ENCODE results near the gene GRB14. TPM values are rescaled to one million over a fixed set of nuclear protein-coding genes. Genes with fewer than 3 reads are reported as not detected.
"Not testable (repeated sequence)": the region's sequence is repeated elsewhere in the genome, so short reads cannot be mapped to it uniquely, and the experiment has no call there.

GRB14 gene
- total RNA-seq, 2 donors from 2014 or later = not detected

- Mint-ChIP-seq H3K27ac (no peak overlapping the region), H3K36me3 (no peaks in the 10 kb centered on the region), H3K9me3 (no peaks in the 10 kb centered on the region), H3K4me3 (no peak overlapping the region), H3K4me1 (ENCODE audit: low read depth in 2 of 2) (no peaks in the 10 kb centered on the region), H3K27me3 (no peaks in the 10 kb centered on the region)
- ATAC-seq (no peak), DNase-seq (ENCODE audit: low spot score) (no peak)
These were observed 21.0 kb upstream of the GRB14 start for GRCh38 chr2:164642268-164642667.

DNA sequence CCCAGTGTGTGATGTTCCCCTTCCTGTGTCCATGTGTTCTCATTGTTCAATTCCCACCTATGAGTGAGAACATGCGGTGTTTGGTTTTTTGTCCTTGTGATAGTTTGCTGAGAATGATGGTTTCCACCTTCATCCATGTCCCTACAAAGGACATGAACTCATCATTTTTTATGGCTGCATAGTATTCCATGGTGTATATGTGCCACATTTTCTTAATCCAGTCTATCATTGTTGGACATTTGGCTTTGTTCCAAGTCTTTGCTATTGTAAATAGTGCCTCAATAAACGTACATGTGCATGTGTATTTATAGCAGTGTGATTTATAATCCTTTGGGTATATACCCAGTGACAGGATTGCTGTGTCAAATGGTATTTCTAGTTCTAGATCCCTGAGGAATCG lies 7.0 kb upstream of the GRB14 start:
- not testable (repeated sequence) for H3K27ac Mint-ChIP-seq, H3K27me3 Mint-ChIP-seq, H3K36me3 Mint-ChIP-seq

DNA sequence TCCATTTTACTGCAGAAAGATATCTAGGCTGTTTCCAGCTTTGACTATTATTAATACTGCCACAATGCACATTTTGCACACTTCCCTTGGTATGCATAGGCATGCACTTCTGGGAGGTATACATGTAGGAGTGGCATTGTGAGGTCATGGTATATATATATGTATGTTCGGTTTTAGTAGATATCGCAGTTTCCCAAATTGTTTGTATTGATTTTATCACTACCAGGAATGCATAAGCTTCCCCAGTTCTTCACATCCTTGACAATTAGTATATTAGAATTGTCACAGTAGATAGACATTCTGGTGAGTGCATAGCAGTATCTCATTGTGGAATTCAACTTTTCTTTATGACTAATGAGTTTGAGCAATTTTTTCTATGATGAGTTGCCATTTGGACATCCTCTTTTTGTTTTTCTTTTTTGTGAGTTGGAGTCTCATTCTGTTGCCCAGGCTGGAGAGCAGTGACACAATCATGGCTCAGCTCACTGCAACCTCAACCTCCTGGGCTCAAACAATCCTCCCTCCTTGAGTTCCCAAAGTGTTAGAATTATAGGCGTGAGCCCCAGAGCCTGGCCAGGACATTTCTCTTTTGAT lies 4.2 kb upstream of the GRB14 start:
- DNase-seq (ENCODE audit: low spot score) = no peak
- Mint-ChIP-seq H3K4me3 (no peak overlapping the region), H3K27me3 (peaks cover 0 to 14% of the 10 kb centered on the region in 2 donors), H3K9me3 (no peaks in the 10 kb centered on the region), H3K36me3 (no peaks in the 10 kb centered on the region), H3K4me1 (ENCODE audit: low read depth in 2 of 2) (peaks cover 0 to 2% of the 10 kb centered on the region in 2 donors), H3K27ac (no peak overlapping the region)
- no peak for ATAC-seq

More for the DNA sequence above, 7.0 kb upstream of the GRB14 start:
- not testable (repeated sequence) for DNase-seq (ENCODE audit: low spot score); H3K4me3 Mint-ChIP-seq; H3K9me3 Mint-ChIP-seq; ATAC-seq; H3K4me1 Mint-ChIP-seq (ENCODE audit: low read depth in 2 of 2)

- H3K4me1 Mint-ChIP-seq (ENCODE audit: low read depth in 2 of 2) = peaks cover 0 to 2% of the 10 kb centered on the region in 2 donors
- no peak overlapping the region for H3K4me3 Mint-ChIP-seq
- H3K27ac Mint-ChIP-seq = no peak overlapping the region
- peaks cover 8 to 19% of the 10 kb centered on the region in 2 donors for H3K27me3 Mint-ChIP-seq
- ATAC-seq (no peak), DNase-seq (ENCODE audit: low spot score) (no peak)
- H3K9me3 Mint-ChIP-seq = no peaks in the 10 kb centered on the region
- no peaks in the 10 kb centered on the region for H3K36me3 Mint-ChIP-seq
These were observed 3.0 kb upstream of the GRB14 start for GRCh38 chr2:164624316-164624715.

GRCh38 chr2:164622338-164623106 lies 1.2 kb upstream of the GRB14 start:
- no peaks in the 10 kb centered on the region for H3K36me3 Mint-ChIP-seq
- no peak for ATAC-seq
- peaks cover 8 to 23% of the 10 kb centered on the region in 2 donors for H3K27me3 Mint-ChIP-seq
- H3K27ac Mint-ChIP-seq = no peak overlapping the region
- no peak for DNase-seq (ENCODE audit: low spot score)
- H3K4me3 Mint-ChIP-seq = no peak overlapping the region
- peaks cover 0 to 2% of the 10 kb centered on the region in 2 donors for H3K4me1 Mint-ChIP-seq (ENCODE audit: low read depth in 2 of 2)
- no peaks in the 10 kb centered on the region for H3K9me3 Mint-ChIP-seq

GRCh38 chr2:164621764-164622105 lies 453 bp upstream of the GRB14 start:
- no peaks in the 10 kb centered on the region for H3K36me3 Mint-ChIP-seq
- no peaks in the 10 kb centered on the region for H3K9me3 Mint-ChIP-seq
- H3K4me3 Mint-ChIP-seq = no peak overlapping the region
- ATAC-seq (peak in 1 of 2 donors; percentile 53), DNase-seq (ENCODE audit: low spot score) (no peak)
- H3K27ac Mint-ChIP-seq = no peak overlapping the region
- H3K4me1 Mint-ChIP-seq (ENCODE audit: low read depth in 2 of 2) = peaks cover 0 to 2% of the 10 kb centered on the region in 2 donors
- H3K27me3 Mint-ChIP-seq = peaks cover 8 to 23% of the 10 kb centered on the region in 2 donors

GRCh38 chr2:164620457-164620856 lies 825 bp downstream of the GRB14 start:
- no peak for DNase-seq (ENCODE audit: low spot score)
- H3K27ac Mint-ChIP-seq = no peak overlapping the region
- H3K4me3 Mint-ChIP-seq = no peak overlapping the region
- H3K9me3 Mint-ChIP-seq = no peaks in the 10 kb centered on the region
- no peaks in the 10 kb centered on the region for H3K36me3 Mint-ChIP-seq
- peaks cover 8 to 23% of the 10 kb centered on the region in 2 donors for H3K27me3 Mint-ChIP-seq
- H3K4me1 Mint-ChIP-seq (ENCODE audit: low read depth in 2 of 2) = peaks cover 0 to 2% of the 10 kb centered on the region in 2 donors
- ATAC-seq = no peak

- no peak overlapping the region for H3K27ac Mint-ChIP-seq
- no peak overlapping the region for H3K4me3 Mint-ChIP-seq
- DNase-seq (ENCODE audit: low spot score) (no peak), ATAC-seq (no peak)
- no peaks in the 10 kb centered on the region for H3K9me3 Mint-ChIP-seq
- no peaks in the 10 kb centered on the region for H3K36me3 Mint-ChIP-seq
- H3K4me1 Mint-ChIP-seq (ENCODE audit: low read depth in 2 of 2) = peaks cover 0 to 2% of the 10 kb centered on the region in 2 donors
- peaks cover 8 to 17% of the 10 kb centered on the region in 2 donors for H3K27me3 Mint-ChIP-seq
These were observed 3.8 kb downstream of the GRB14 start for GRCh38 chr2:164617466-164617865.

- ATAC-seq (no peak), DNase-seq (ENCODE audit: low spot score) (no peak)
- peaks cover 0 to 2% of the 10 kb centered on the region in 2 donors for H3K27me3 Mint-ChIP-seq
- no peaks in the 10 kb centered on the region for H3K9me3 Mint-ChIP-seq
- H3K4me1 Mint-ChIP-seq (ENCODE audit: low read depth in 2 of 2) = no peaks in the 10 kb centered on the region
- H3K27ac Mint-ChIP-seq = no peak overlapping the region
- no peaks in the 10 kb centered on the region for H3K36me3 Mint-ChIP-seq
- no peak overlapping the region for H3K4me3 Mint-ChIP-seq
These were observed 7.8 kb downstream of the GRB14 start for GRCh38 chr2:164613321-164613982.

DNA sequence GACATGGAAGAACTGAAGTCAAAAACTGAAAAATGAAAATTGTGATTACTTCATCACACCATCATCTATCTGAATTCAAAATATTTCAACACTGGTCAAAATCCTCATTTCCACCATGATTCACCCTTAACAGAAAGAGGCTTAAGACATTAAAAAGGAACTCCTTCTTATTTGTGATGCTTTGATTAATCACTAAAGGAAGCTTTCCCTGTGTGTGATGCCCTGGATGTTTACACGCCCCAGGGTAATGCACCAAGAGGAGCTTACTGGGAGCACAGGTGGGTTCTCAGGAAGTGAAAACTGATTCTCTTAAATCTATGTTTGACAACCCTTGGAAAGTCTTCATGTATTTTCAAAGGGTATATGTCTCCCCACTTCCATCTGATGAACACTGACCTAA lies 11.5 kb downstream of the GRB14 start:
- H3K4me1 Mint-ChIP-seq (ENCODE audit: low read depth in 2 of 2) = no peaks in the 10 kb centered on the region
- DNase-seq (ENCODE audit: low spot score) (no peak), ATAC-seq (no peak)

GRCh38 chr2:164606557-164606956 lies 14.7 kb downstream of the GRB14 start:
- Mint-ChIP-seq H3K36me3 (no peaks in the 10 kb centered on the region), H3K27me3 (no peaks in the 10 kb centered on the region), H3K27ac (no peak overlapping the region), H3K9me3 (no peaks in the 10 kb centered on the region), H3K4me1 (ENCODE audit: low read depth in 2 of 2) (no peaks in the 10 kb centered on the region), H3K4me3 (no peak overlapping the region)
- ATAC-seq = no peak
- DNase-seq (ENCODE audit: low spot score) = no peak

More for the DNA sequence above, 11.5 kb downstream of the GRB14 start:
- no peaks in the 10 kb centered on the region for H3K9me3 Mint-ChIP-seq
- no peak overlapping the region for H3K4me3 Mint-ChIP-seq
- H3K27ac Mint-ChIP-seq = no peak overlapping the region
- no peaks in the 10 kb centered on the region for H3K36me3 Mint-ChIP-seq
- H3K27me3 Mint-ChIP-seq = no peaks in the 10 kb centered on the region

GRCh38 chr2:164605295-164605694 lies 16.0 kb downstream of the GRB14 start:
- no peak overlapping the region for H3K27ac Mint-ChIP-seq
- no peak overlapping the region for H3K4me3 Mint-ChIP-seq
- ATAC-seq = no peak
- no peaks in the 10 kb centered on the region for H3K36me3 Mint-ChIP-seq
- no peaks in the 10 kb centered on the region for H3K4me1 Mint-ChIP-seq (ENCODE audit: low read depth in 2 of 2)
- DNase-seq (ENCODE audit: low spot score) = no peak
- no peaks in the 10 kb centered on the region for H3K9me3 Mint-ChIP-seq
- H3K27me3 Mint-ChIP-seq = no peaks in the 10 kb centered on the region

DNA sequence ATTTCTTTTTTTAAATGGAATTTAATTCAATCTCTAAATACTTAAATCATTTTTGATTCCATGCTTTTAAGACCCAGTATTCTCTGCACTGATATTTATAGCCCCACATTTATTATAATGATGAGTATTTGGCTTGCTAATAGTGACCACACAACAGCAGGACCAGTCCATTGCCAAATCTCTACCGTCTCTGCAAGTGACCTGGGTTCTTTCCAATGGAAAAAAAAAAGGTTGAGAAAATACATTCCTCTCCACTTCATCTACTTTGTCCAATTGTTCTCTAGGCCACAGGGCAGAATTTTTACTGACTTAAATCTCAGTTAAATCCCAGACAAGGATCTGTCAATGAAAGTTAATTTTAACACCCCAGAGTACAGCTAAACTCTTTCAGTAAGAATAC lies 20.5 kb downstream of the GRB14 start:
- Mint-ChIP-seq H3K36me3 (no peaks in the 10 kb centered on the region), H3K4me3 (no peak overlapping the region), H3K4me1 (ENCODE audit: low read depth in 2 of 2) (no peaks in the 10 kb centered on the region), H3K27me3 (peaks cover 0 to 4% of the 10 kb centered on the region in 2 donors), H3K9me3 (no peaks in the 10 kb centered on the region), H3K27ac (no peak overlapping the region)
- ATAC-seq = no peak
- no peak for DNase-seq (ENCODE audit: low spot score)

- Mint-ChIP-seq H3K9me3 (no peaks in the 10 kb centered on the region), H3K4me1 (ENCODE audit: low read depth in 2 of 2) (no peaks in the 10 kb centered on the region), H3K27me3 (peaks cover 0 to 4% of the 10 kb centered on the region in 2 donors), H3K36me3 (no peaks in the 10 kb centered on the region), H3K27ac (no peak overlapping the region), H3K4me3 (no peak overlapping the region)
- ATAC-seq (no peak), DNase-seq (ENCODE audit: low spot score) (no peak)
These were observed 21.2 kb downstream of the GRB14 start for GRCh38 chr2:164599954-164600589.

Data from natural killer cell treated with Interleukin-12 subunit alpha and Interleukin-12 subunit beta and Interleukin-15 and Interleukin-18, amount 100 ng/mL, for 72 hours (primary cell).